Prostate gland (tissue), 2 donors: Measurements from ENCODE around the gene RCAN2.

Source experiments
- POLR2A ChIP-seq: fragments of 450-650 bp; IDR thresholded peaks from one replicate; pipeline ENCODE4 v1.6.1; 2016; ENCODE audit warnings: antibody characterized with exemption, mild to moderate bottlenecking
- TF ChIP-seq, protein P1 (sequence below), 4 experiments: fragments of 200-600 bp in 2 of 4; fragments of 450-650 bp in 2 of 4; sonication (generic) in 2 of 4; IDR thresholded peaks; 1 replicate in 3 of 4; 2 replicates in 1 of 4; pipeline ENCODE4 v1.5.1; 2016 to 2019; ENCODE audit warnings: antibody characterized with exemption in 4 of 4, mild to moderate bottlenecking in 2 of 4, moderate library complexity in 2 of 4

DNA sequence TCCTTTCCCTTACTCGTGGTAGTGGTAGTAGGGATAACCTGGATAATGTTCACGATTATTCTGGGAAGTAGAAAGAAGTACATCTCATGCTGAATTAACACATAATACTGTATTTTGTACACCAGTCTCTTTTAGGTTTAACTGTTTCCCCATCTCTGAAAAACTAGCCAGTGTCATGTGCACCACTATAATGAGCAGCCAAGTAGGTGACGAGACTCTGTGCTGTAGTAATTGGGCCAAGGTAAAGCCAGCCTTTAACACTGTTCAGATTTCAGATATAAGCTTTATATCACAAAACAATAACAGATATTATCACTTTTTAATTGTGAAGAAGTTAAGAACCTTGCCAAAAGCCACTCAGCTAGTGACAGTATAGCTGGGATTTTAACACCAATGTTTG is 219.5 kb downstream of the RCAN2 start:
- TF ChIP-seq, protein P1, sequence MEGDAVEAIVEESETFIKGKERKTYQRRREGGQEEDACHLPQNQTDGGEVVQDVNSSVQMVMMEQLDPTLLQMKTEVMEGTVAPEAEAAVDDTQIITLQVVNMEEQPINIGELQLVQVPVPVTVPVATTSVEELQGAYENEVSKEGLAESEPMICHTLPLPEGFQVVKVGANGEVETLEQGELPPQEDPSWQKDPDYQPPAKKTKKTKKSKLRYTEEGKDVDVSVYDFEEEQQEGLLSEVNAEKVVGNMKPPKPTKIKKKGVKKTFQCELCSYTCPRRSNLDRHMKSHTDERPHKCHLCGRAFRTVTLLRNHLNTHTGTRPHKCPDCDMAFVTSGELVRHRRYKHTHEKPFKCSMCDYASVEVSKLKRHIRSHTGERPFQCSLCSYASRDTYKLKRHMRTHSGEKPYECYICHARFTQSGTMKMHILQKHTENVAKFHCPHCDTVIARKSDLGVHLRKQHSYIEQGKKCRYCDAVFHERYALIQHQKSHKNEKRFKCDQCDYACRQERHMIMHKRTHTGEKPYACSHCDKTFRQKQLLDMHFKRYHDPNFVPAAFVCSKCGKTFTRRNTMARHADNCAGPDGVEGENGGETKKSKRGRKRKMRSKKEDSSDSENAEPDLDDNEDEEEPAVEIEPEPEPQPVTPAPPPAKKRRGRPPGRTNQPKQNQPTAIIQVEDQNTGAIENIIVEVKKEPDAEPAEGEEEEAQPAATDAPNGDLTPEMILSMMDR (IDR thresholded peaks at IDR 0.05), result no peak
- no peak for TF ChIP-seq POLR2A
